Endothelial cell of umbilical vein (primary cell): ENCODE results near the gene SCLY. TPM values are rescaled to one million over a fixed set of nuclear protein-coding genes. Genes with fewer than 3 reads are reported as not detected.

Experiments used
- BruUV-seq: library from RNA; stranded (reverse); fragments of 400-500 nt; replicated peaks from 2 replicates; lab custom pipeline; 2021; lab: Mats Ljungman, UMichigan
- CTCF ChIA-PET: fragments of 300-600, 350-600 bp; sonication (Branson Sonifier 250); formaldehyde crosslinking; loops from one replicate; lab custom pipeline; 2021; ENCODE audit warnings: antibody characterized with exemption, inconsistent platforms; lab: Charles Lee
- POLR2A ChIA-PET: fragments of 300-600, 350-600 bp; sonication (Branson Sonifier 250); formaldehyde crosslinking; loops from one replicate; lab custom pipeline; 2021; ENCODE audit warnings: antibody characterized with exemption, inconsistent platforms; lab: Charles Lee
- DNase-seq: peaks from one replicate; pipeline ENCODE4 v3.0.0-alpha.2; 2011; ENCODE audit warnings: low read depth, low spot score
- FAIRE-seq: peaks from 2 replicates; lab custom pipeline; 2011; peaks lifted over from hg19 to GRCh38; lab: Jason Lieb, UNC
- H2AFZ ChIP-seq: 2 replicates; pipeline ENCODE4 v1.6.0; 2012; ENCODE audit warnings: low read depth, low read length, control low read depth, inconsistent platforms
- H3K27ac ChIP-seq: 2 replicates; pipeline ENCODE4 v1.5.1; 2011; ENCODE audit warnings: low read depth, mild to moderate bottlenecking, control low read depth, low read length, moderate library complexity; ENCODE audit not compliant: insufficient read depth
- H3K27me3 ChIP-seq, 2 experiments: 2 replicates each; pipeline versions ENCODE4 v1.6.0 to v1.6.1; 2011; ENCODE audit warnings: low read length in 2 of 2, mixed read lengths in 1 of 2; ENCODE audit not compliant: control insufficient read depth in 2 of 2, insufficient read depth in 2 of 2
- H3K36me3 ChIP-seq, 2 experiments: 2 replicates in 1 of 2; 3 replicates in 1 of 2; pipeline ENCODE4 v1.5.1; 2011; ENCODE audit warnings: low read length in 2 of 2, mild to moderate bottlenecking in 1 of 2, moderate library complexity in 1 of 2; ENCODE audit not compliant: control insufficient read depth in 2 of 2, insufficient read depth in 2 of 2; ENCODE audit errors: extremely low read depth in 1 of 2
- H3K4me1 ChIP-seq: 3 replicates; pipeline ENCODE4 v1.5.1; 2011; ENCODE audit warnings: mild to moderate bottlenecking, low read length; ENCODE audit not compliant: control insufficient read depth, insufficient read depth; ENCODE audit errors: extremely low read depth
- H3K4me2 ChIP-seq: 2 replicates; pipeline ENCODE4 v1.6.1; 2011; ENCODE audit warnings: low read length, control low read depth, mixed read lengths; ENCODE audit not compliant: insufficient read depth
- H3K4me3 ChIP-seq, 3 experiments: fragments of 200-600 bp in 1 of 3; sonication (generic), shearing (Covaris generic) in 1 of 3; replicated peaks in 1 of 3; 2 replicates each; pipeline ENCODE4 v1.5.1; 2011 to 2016; ENCODE audit warnings: control low read depth in 3 of 3, low read length in 3 of 3, mild to moderate bottlenecking in 2 of 3, inconsistent platforms in 1 of 3, low read depth in 1 of 3, moderate library complexity in 1 of 3; ENCODE audit not compliant: insufficient read depth in 1 of 3
- H3K79me2 ChIP-seq: 2 replicates; pipeline ENCODE4 v1.6.0; 2012; ENCODE audit warnings: low read length, inconsistent platforms; ENCODE audit not compliant: control insufficient read depth, insufficient read depth
- H3K9ac ChIP-seq: replicated peaks from 2 replicates; pipeline ENCODE3; 2011; ENCODE audit warnings: low read length, control low read depth; ENCODE audit not compliant: insufficient read depth; ENCODE audit errors: extremely low read depth
- H3K9me1 ChIP-seq: replicated peaks from 3 replicates; pipeline ENCODE4 v1.6.0; 2011; ENCODE audit warnings: mild to moderate bottlenecking, low read length; ENCODE audit not compliant: control insufficient read depth, insufficient read depth; ENCODE audit errors: extremely low read depth
- H3K9me3 ChIP-seq: replicated peaks from 2 replicates; pipeline ENCODE4 v1.5.1; 2012; ENCODE audit warnings: low read length, inconsistent platforms; ENCODE audit not compliant: control insufficient read depth, insufficient read depth
- H4K20me1 ChIP-seq: replicated peaks from 2 replicates; pipeline ENCODE3; 2011; ENCODE audit warnings: mild to moderate bottlenecking, low read length; ENCODE audit not compliant: control insufficient read depth, insufficient read depth; ENCODE audit errors: extremely low read depth
- JUN ChIP-seq: IDR thresholded peaks from 2 replicates; pipeline ENCODE4 v1.6.1; 2011; ENCODE audit warnings: borderline replicate concordance, low read depth; ENCODE audit not compliant: insufficient read length, insufficient read depth
- dilution Hi-C: fragments of 300-500 bp; cut with MboI; formaldehyde crosslinking; loops from one replicate; pipeline ENCODE4 v1.15.0; 2019; ENCODE audit warnings: low sequenced_read_pairs; ENCODE audit not compliant: extremely low pct_ligation_motif_present
- intact Hi-C: fragments of 100-400 bp; cut with micrococcal nuclease; formaldehyde crosslinking; loops from one replicate; pipeline ENCODE4 v1.10.0; 2022
- polyA plus RNA-seq, 4 experiments: library from polyadenylated mRNA; depleted of rRNA in 3 of 4; stranded (reverse) in 3 of 4; unstranded in 1 of 4; fragments of >200 nt; gene quantifications; 2 replicates each; pipeline versions ENCODE4 v1.2.1 to v1.2.3, GENCODE V29; 2011 to 2012; ENCODE audit warnings: missing spikeins in 1 of 4
- total RNA-seq: library from RNA; stranded (reverse); gene quantifications from 2 replicates; pipeline ENCODE4 v1.2.3, GENCODE V29; 2021
- TF ChIP-seq, protein P1 (sequence below), 2 donors: IDR thresholded peaks; 1 replicate in 1 of 2; 2 replicates in 1 of 2; pipeline ENCODE4 v1.5.1; 2011; ENCODE audit warnings: low read length in 2 of 2, mild to moderate bottlenecking in 2 of 2, moderate library complexity in 2 of 2, control low read depth in 1 of 2, inconsistent platforms in 1 of 2, low read depth in 1 of 2; ENCODE audit not compliant: insufficient read depth in 1 of 2; ENCODE audit errors: extremely low read depth in 1 of 2

SCLY gene
- total and polyA plus RNA-seq, 2 donors (not counting 3 experiments of a cell fraction or from before 2014, with no cell fraction given), result 22.6 to 32.7 TPM

DNA sequence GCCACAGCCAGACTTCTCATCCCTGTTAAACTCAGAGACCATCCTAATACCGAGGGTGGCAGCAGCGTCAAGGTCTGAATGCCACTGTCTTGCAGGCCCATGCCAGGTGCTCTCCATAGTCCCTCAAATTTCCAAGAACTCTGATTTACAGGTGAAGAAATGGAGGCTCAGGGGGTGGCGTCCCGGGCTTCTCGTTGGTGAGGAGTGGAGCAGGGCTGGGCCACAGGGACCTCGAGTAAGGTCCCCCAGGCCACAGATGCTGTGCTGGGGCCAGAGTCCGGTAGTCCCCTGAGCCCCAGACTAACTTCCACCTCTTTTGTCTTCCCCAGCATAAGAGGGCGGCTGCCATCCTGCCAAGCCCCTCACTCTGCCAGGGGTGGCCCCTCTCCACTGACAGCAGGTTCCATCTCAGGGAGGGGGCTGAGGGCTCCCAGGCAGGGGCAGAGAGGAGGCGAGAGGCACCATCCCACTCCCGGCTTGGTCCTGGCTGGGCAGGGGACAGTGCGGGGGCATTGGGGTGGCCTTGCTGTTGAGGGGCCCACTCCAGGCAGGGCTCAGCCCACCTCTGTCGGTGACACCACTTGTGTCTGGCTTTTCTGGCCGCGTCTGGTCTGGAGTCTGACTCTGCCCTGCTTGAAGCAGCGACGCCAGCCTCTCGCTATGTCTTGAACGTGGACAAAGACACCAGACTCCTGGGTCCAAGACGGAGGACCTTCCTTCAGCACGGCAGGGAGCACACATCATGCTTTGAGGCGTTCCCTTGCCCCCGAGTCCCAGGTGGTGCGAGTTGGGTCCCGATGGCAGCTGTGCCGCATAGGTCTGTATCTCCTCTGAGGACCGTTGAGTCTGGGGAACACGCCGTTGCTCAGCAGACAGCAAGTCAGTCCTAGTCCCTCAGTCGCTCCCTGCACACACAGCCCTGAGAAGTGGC lies 61.8 kb downstream of the SCLY start:
- no peaks in the 10 kb centered on the region for H3K9me3 ChIP-seq
- ChIA-PET CTCF (no interaction called here), POLR2A (no interaction called here)
- H3K36me3 ChIP-seq, result no peaks in the 10 kb centered on the region
- FAIRE-seq (no peak), DNase-seq (no peak)
- BruUV-seq, result no TSS peak
- H3K27me3 ChIP-seq, result peaks cover 1 to 2% of the 10 kb centered on the region in 2 experiments
- no peak overlapping the region for H2AFZ ChIP-seq
- H3K4me2 ChIP-seq, result no peak overlapping the region
- no peak overlapping the region for H3K9ac ChIP-seq
- no peaks in the 10 kb centered on the region for H4K20me1 ChIP-seq
- dilution Hi-C loops, result no loop called here
- TF ChIP-seq JUN, result no peak
- TF ChIP-seq, protein P1, sequence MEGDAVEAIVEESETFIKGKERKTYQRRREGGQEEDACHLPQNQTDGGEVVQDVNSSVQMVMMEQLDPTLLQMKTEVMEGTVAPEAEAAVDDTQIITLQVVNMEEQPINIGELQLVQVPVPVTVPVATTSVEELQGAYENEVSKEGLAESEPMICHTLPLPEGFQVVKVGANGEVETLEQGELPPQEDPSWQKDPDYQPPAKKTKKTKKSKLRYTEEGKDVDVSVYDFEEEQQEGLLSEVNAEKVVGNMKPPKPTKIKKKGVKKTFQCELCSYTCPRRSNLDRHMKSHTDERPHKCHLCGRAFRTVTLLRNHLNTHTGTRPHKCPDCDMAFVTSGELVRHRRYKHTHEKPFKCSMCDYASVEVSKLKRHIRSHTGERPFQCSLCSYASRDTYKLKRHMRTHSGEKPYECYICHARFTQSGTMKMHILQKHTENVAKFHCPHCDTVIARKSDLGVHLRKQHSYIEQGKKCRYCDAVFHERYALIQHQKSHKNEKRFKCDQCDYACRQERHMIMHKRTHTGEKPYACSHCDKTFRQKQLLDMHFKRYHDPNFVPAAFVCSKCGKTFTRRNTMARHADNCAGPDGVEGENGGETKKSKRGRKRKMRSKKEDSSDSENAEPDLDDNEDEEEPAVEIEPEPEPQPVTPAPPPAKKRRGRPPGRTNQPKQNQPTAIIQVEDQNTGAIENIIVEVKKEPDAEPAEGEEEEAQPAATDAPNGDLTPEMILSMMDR (IDR thresholded peaks at IDR 0.05; ENCODE audit: extremely low read depth in 1 of 2, insufficient read depth in 1 of 2, low read depth in 1 of 2, low read length in 2 of 2), result no peak
- H3K9me1 ChIP-seq, result no peaks in the 10 kb centered on the region
- H3K4me3 ChIP-seq, result no peak overlapping the region
- no peaks in the 10 kb centered on the region for H3K4me1 ChIP-seq
- H3K79me2 ChIP-seq, result no peaks in the 10 kb centered on the region
- intact Hi-C loops, result no loop called here
- H3K27ac ChIP-seq, result no peak overlapping the region
